HepG2 (cell line): Measurements from ENCODE around the gene TAB2. TPM values are rescaled to one million over a fixed set of nuclear protein-coding genes. Genes with fewer than 3 reads are reported as not detected.

Source experiments
- ARID3A ChIP-seq: IDR thresholded peaks from 2 replicates; pipeline ENCODE4 v1.6.1; 2012; ENCODE audit warnings: low read depth, low read length, improper control_type of control experiment
- DMTF1 ChIP-seq: sonication (generic); formaldehyde crosslinking; IDR thresholded peaks from 2 replicates; pipeline ENCODE4 v1.4.0; 2020; ENCODE audit warnings: mild to moderate bottlenecking, missing genetic modification reagents
- E2F5 ChIP-seq: sonication (generic); formaldehyde crosslinking; conservative IDR thresholded peaks from 2 replicates; pipeline ENCODE4 v1.4.0; 2020; ENCODE audit warnings: missing genetic modification reagents
- FOSL2 ChIP-seq: sonication (generic); formaldehyde crosslinking; IDR thresholded peaks from 2 replicates; pipeline ENCODE4 v1.4.0; 2020; ENCODE audit warnings: missing genetic modification reagents
- FOXO1 ChIP-seq: sonication (generic); formaldehyde crosslinking; IDR thresholded peaks from 2 replicates; pipeline ENCODE4 v1.4.0; 2020; ENCODE audit warnings: missing genetic modification reagents
- GMEB1 ChIP-seq: sonication (generic); formaldehyde crosslinking; IDR thresholded peaks from 2 replicates; pipeline ENCODE4 v1.5.1; 2020; ENCODE audit warnings: missing genetic modification reagents, mild to moderate bottlenecking, borderline replicate concordance
- POLR2G ChIP-seq: fragments of 200-400 bp; formaldehyde crosslinking; IDR thresholded peaks from 2 replicates; pipeline ENCODE4 v1.6.1; 2018; ENCODE audit warnings: mild to moderate bottlenecking, low read depth, low read length, moderate library complexity
- RELA ChIP-seq: sonication (generic); formaldehyde crosslinking; IDR thresholded peaks from 2 replicates; pipeline ENCODE4 v1.4.0; 2020; ENCODE audit warnings: missing genetic modification reagents
- RFX5 ChIP-seq: IDR thresholded peaks from 2 replicates; pipeline ENCODE4 v1.6.1; 2011; ENCODE audit warnings: low read depth, low read length, improper control_type of control experiment
- TBL1XR1 ChIP-seq: fragments of 150-350 bp; IDR thresholded peaks from 2 replicates; pipeline ENCODE4 v1.6.1; 2014; ENCODE audit warnings: borderline replicate concordance, low read length; ENCODE audit not compliant: partially characterized antibody
- TP53 ChIP-seq: sonication (generic); formaldehyde crosslinking; conservative IDR thresholded peaks from 2 replicates; pipeline ENCODE4 v1.4.0; 2020; ENCODE audit warnings: missing genetic modification reagents
- ZNF263 ChIP-seq: sonication (generic); formaldehyde crosslinking; IDR thresholded peaks from 2 replicates; pipeline ENCODE4 v1.4.0; 2020; ENCODE audit warnings: missing genetic modification reagents
- ZNF276 ChIP-seq: sonication (generic); formaldehyde crosslinking; IDR thresholded peaks from 2 replicates; pipeline ENCODE4 v1.4.0; 2020; ENCODE audit warnings: mild to moderate bottlenecking, low read depth, missing genetic modification reagents
- ZNF331 ChIP-seq: sonication (generic); formaldehyde crosslinking; IDR thresholded peaks from 2 replicates; pipeline ENCODE4 v1.4.0; 2020; ENCODE audit warnings: missing genetic modification reagents
- ZNF563 ChIP-seq: sonication (generic); formaldehyde crosslinking; IDR thresholded peaks from 2 replicates; pipeline ENCODE4 v1.8.0; 2022; ENCODE audit warnings: mild to moderate bottlenecking, moderate library complexity, missing genetic modification reagents
- ZNF747 ChIP-seq: sonication (generic); formaldehyde crosslinking; IDR thresholded peaks from 2 replicates; pipeline ENCODE4 v1.8.1; 2023; ENCODE audit warnings: missing genetic modification reagents, mild to moderate bottlenecking, borderline replicate concordance
- ZNF841 ChIP-seq: sonication (generic); formaldehyde crosslinking; IDR thresholded peaks from 2 replicates; pipeline ENCODE4 v1.8.1; 2023; ENCODE audit warnings: missing genetic modification reagents, borderline replicate concordance
- ZSCAN22 ChIP-seq: sonication (generic); formaldehyde crosslinking; IDR thresholded peaks from 2 replicates; pipeline ENCODE4 v1.4.0; 2020; ENCODE audit warnings: mild to moderate bottlenecking, missing genetic modification reagents
- polyA plus RNA-seq, 8 experiments: library from polyadenylated mRNA; depleted of rRNA in 3 of 8; stranded (reverse) in 7 of 8; unstranded in 1 of 8; fragments of >200 nt; fragmentation: Illumina TruSeq in 4 of 8; extraction: Trizol in 4 of 8; gene quantifications; 2 replicates each; pipeline versions ENCODE4 v1.2.1 to v1.2.3, GENCODE V29; 2011 to 2016; ENCODE audit warnings: low read depth in 4 of 8, missing spikeins in 1 of 8, mixed read lengths in 1 of 8; ENCODE audit not compliant: insufficient read depth in 1 of 8
- total RNA-seq, 5 experiments: library from RNA; depleted of rRNA; stranded (reverse); fragments of >200 nt; fragmentation: Illumina TruSeq; extraction: Trizol; gene quantifications; 2 replicates each; pipeline ENCODE4 v1.2.3, GENCODE V29; 2016; ENCODE audit warnings: low read depth in 1 of 5

The TAB2 gene
- total and polyA plus RNA-seq, 2 of the 13 experiments (the other 11 are each of a cell fraction or from before 2014, with no cell fraction given), result 23.7 to 50.2 TPM

- TF ChIP-seq DMTF1 (CRISPR knock-in tag), result 0 out of 2 replicates have a peak, but pooled peaks have one; percentile 51
- TF ChIP-seq RFX5, result no peak
- no peak for TF ChIP-seq TP53 (CRISPR knock-in tag)
- no peak for TF ChIP-seq ZNF263
- 0 out of 2 replicates have a peak, but pooled peaks have one; percentile 46 for TF ChIP-seq E2F5 (CRISPR knock-in tag)
- TF ChIP-seq FOSL2 (CRISPR knock-in tag), result peak; percentile 55; the same call in 1 of the 2 replicates
- no peak for TF ChIP-seq GMEB1 (CRISPR knock-in tag)
- TF ChIP-seq ZSCAN22, result no peak
- no peak for TF ChIP-seq ARID3A
- TF ChIP-seq TBL1XR1, result no peak
- no peak for TF ChIP-seq ZNF563 (CRISPR knock-in tag)
- no peak for TF ChIP-seq RELA
- no peak for TF ChIP-seq FOXO1 (CRISPR knock-in tag)
- TF ChIP-seq ZNF276 (CRISPR knock-in tag), result peak; percentile 65; the same call in 1 of the 2 replicates
- no peak for TF ChIP-seq ZNF841 (CRISPR knock-in tag)
- 0 out of 2 replicates have a peak, but pooled peaks have one; percentile 12 for TF ChIP-seq ZNF331 (CRISPR knock-in tag)
- no peak for TF ChIP-seq ZNF747 (CRISPR knock-in tag)
- TF ChIP-seq POLR2G, result no peak
These were observed 123.5 kb downstream of the TAB2 start (continued) for GRCh38 chr6:149440735-149441671.
